HFFc6 (cell line): ENCODE data around the gene MNX1. TPM values are rescaled to one million over a fixed set of nuclear protein-coding genes. Genes with fewer than 3 reads are reported as not detected.

Source experiments
- DNase-seq: peaks from one replicate; pipeline ENCODE4 v3.0.0-alpha.2; 2018
- H3K27ac Mint-ChIP-seq: 2 replicates; pipeline ENCODE4 v1.8.0; 2020; ENCODE audit warnings: mild to moderate bottlenecking, mixed read lengths
- H3K27me3 Mint-ChIP-seq: 2 replicates; pipeline ENCODE4 v1.8.0; 2021; ENCODE audit warnings: mild to moderate bottlenecking, moderate library complexity, mixed read lengths; ENCODE audit not compliant: insufficient read depth
- H3K36me3 Mint-ChIP-seq: 2 replicates; pipeline ENCODE4 v1.8.0; 2021; ENCODE audit warnings: low read depth, mixed read lengths
- H3K4me1 Mint-ChIP-seq: 2 replicates; pipeline ENCODE4 v1.8.0; 2020; ENCODE audit warnings: low read depth, mixed read lengths
- H3K4me3 Mint-ChIP-seq: 2 replicates; pipeline ENCODE4 v1.8.0; 2020; ENCODE audit warnings: mild to moderate bottlenecking, moderate library complexity, mixed read lengths
- H3K9me3 Mint-ChIP-seq: 2 replicates; pipeline ENCODE4 v1.8.0; 2020; ENCODE audit warnings: mild to moderate bottlenecking, mixed read lengths
- total RNA-seq, 6 experiments: library from RNA; stranded (reverse); fragmentation: NEBNext Ultra II Directional; extraction: Animal tissue kit (Norgen Biotek cat#: 25700); gene quantifications; 2 replicates in 1 of 6; 3 replicates in 5 of 6; pipeline ENCODE4 v1.2.3, GENCODE V29; 2021
- TF ChIP-seq, protein P1 (sequence below): fragments of 200-600 bp; sonication (generic); IDR thresholded peaks from 2 replicates; pipeline ENCODE4 v1.5.0; 2021; ENCODE audit warnings: antibody characterized with exemption, mild to moderate bottlenecking

MNX1 gene
- total RNA-seq, 6 experiments from 2014 or later: not detected

DNA sequence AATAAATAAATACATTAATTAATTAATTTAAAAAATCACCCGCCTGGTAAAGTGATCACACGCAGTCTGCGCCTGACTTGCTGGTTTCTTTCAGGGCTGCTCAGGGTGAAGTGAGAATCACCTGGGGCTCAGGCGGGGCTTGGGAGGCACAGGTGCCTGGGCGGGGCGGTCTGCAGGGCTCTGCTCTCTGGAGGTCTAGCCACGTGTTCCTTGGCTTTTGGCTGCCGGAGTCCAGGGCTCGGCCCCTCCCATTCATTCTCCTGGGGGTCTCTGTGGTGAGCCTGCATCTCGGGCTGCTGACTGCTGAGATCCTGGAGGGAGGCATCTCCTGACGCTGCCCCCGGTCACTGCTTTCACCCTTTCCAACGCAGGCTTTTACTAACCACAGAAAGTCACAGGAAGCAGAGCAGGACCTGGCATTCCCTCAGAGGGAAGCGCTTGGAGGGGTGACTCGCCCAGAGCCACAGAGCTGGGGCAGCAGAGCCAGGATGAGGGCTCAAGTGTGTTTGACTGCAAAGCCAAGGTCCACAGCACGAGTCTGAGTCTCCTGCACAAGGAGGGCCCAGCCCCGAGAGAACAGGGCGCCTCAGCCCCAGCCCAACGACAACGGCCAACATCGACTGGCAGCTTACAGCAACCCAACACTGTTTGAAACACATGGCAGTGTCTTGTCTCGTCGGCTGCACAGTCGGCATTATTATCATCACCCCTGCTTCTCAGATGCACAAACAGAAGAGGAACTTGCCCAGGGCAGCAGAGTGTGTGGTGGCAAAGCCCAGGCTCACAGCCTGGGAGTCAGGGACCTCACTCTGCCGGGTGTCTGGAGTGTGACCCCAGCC is 22.4 kb upstream of the MNX1 start:
- Mint-ChIP-seq H3K4me1 (peaks cover 4% of the 10 kb centered on the region), H3K4me3 (no peak overlapping the region), H3K9me3 (peaks cover 15% of the 10 kb centered on the region), H3K27me3 (peaks cover 39% of the 10 kb centered on the region), H3K36me3 (peaks cover 13% of the 10 kb centered on the region), H3K27ac (no peak overlapping the region)
- TF ChIP-seq, protein P1, sequence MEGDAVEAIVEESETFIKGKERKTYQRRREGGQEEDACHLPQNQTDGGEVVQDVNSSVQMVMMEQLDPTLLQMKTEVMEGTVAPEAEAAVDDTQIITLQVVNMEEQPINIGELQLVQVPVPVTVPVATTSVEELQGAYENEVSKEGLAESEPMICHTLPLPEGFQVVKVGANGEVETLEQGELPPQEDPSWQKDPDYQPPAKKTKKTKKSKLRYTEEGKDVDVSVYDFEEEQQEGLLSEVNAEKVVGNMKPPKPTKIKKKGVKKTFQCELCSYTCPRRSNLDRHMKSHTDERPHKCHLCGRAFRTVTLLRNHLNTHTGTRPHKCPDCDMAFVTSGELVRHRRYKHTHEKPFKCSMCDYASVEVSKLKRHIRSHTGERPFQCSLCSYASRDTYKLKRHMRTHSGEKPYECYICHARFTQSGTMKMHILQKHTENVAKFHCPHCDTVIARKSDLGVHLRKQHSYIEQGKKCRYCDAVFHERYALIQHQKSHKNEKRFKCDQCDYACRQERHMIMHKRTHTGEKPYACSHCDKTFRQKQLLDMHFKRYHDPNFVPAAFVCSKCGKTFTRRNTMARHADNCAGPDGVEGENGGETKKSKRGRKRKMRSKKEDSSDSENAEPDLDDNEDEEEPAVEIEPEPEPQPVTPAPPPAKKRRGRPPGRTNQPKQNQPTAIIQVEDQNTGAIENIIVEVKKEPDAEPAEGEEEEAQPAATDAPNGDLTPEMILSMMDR: no peak
- no peak for DNase-seq

DNA sequence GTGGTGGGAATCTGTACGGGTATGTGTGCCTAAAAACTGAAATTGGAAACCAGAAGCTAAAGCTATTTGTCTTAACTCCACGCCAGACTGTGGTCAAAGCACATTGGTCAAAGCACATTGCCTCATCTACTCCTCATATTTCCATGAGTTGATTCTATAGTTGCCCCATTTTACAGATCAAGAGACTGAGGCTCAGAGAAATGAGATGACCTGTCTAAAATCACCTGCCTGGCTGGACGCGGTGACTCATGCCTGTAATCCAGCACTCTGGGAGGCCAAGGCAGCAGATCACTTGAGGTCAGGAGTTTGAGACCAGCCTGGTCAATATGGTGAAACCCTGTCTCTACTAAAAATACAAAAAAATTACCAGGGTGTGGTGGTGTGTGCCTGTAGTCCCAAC is 21.7 kb upstream of the MNX1 start:
- Mint-ChIP-seq H3K9me3 (peaks cover 15% of the 10 kb centered on the region), H3K36me3 (peaks cover 13% of the 10 kb centered on the region), H3K4me1 (peaks cover 10% of the 10 kb centered on the region), H3K27me3 (peaks cover 35% of the 10 kb centered on the region), H3K27ac (no peak overlapping the region), H3K4me3 (no peak overlapping the region)
- TF ChIP-seq, protein P1: no peak
- no peak for DNase-seq

DNA sequence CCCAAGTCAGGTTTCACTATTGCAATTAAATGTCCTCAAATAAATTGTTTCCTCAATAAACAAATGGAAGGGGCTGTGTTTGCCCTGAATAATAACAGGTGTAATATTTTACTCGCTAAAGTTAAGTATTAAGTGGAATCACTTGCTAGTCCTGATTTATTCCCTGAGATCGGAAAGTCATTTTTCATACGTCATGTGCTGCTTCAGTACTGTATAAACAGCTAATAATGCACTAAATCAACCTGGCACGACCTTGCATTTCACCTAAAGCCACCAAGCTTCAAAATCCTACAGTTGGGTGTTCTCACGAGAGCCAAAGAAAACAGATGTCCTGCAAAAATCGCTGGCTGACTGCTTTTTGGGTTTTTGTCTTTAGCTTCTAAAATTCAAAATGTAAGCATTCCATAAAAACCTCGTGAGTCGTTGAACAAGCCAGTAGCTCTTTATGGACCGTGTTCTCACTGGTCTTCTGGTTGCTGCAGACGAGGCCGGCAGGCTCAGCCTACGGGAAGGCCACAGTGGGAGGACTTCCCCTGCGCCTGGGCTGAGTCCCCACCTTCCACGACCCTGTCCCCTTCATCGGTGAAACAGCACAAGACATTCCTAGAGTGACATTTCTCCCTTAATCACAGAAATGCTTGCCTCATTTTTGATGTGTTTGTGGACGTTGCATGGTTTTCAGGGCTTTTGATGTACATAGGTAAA is 17.9 kb upstream of the MNX1 start:
- peaks cover 10% of the 10 kb centered on the region for H3K4me1 Mint-ChIP-seq
- no peak for DNase-seq
- H3K36me3 Mint-ChIP-seq: no peaks in the 10 kb centered on the region
- TF ChIP-seq, protein P1: no peak
- 0 out of 2 replicates have a peak, but pooled peaks cover 4% of the 10 kb centered on the region for H3K9me3 Mint-ChIP-seq
- H3K27me3 Mint-ChIP-seq: peaks cover 40% of the 10 kb centered on the region
- no peak overlapping the region for H3K27ac Mint-ChIP-seq
- no peak overlapping the region for H3K4me3 Mint-ChIP-seq

DNA sequence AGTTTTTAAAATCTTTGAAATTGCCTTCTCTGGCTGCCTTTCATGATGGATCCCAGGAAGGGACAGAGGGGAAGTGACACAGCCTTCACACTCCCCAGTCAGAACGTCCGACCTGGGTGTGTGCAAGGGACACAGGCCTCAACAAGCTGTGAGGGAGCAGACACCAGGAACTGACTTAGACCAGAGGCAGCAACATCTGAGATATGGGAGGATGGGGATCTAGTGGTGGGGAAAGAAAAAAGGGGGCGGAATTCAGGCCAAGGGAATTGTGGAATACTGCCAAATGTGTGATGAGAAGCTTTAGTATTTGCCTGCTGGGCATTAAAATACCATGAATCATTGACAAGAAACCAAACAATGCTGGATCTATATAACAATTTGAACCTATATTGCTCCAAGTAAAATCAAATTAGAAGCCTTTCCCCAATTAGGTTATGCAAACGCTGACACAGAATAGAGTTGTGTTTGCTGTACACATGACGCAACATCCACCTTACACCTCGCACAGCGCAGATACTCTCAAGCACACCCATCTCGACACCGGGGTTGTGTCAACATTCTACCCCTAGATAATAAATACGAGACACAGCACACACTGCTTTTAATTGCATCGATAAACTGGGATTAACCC is 17.2 kb upstream of the MNX1 start:
- Mint-ChIP-seq H3K27me3 (peaks cover 43% of the 10 kb centered on the region), H3K9me3 (0 out of 2 replicates have a peak, but pooled peaks cover 4% of the 10 kb centered on the region), H3K36me3 (no peaks in the 10 kb centered on the region), H3K4me3 (no peak overlapping the region), H3K4me1 (peaks cover 10% of the 10 kb centered on the region), H3K27ac (no peak overlapping the region)
- TF ChIP-seq, protein P1: no peak
- DNase-seq: peak; percentile 9

DNA sequence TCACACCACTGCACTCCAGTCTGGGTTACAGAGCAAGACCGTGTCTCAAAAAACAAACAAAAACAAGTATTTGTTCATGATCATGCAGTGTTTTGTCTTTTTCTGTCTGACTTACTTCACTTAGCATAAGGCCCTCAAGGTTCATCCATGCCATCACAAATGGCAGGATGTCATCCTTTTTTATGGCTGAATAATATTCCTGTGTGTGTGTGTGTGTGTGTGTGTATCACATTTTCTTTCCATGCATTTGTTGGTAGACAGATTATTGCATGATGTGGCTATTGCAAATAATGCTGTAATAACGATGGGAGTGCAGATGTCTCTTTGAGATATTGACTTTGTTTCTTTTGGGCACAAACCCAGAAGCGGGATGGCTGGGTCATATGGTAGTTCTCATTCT is 14.3 kb upstream of the MNX1 start:
- Mint-ChIP-seq H3K4me1 (peaks cover 10% of the 10 kb centered on the region), H3K9me3 (0 out of 2 replicates have a peak, but pooled peaks cover 4% of the 10 kb centered on the region), H3K27me3 (peaks cover 51% of the 10 kb centered on the region), H3K27ac (no peak overlapping the region), H3K36me3 (no peaks in the 10 kb centered on the region), H3K4me3 (no peak overlapping the region)
- DNase-seq: no peak
- TF ChIP-seq, protein P1: no peak
